Endodermal cell (in vitro differentiated cells): ENCODE data around the gene TIMM21. TPM values are rescaled to one million over a fixed set of nuclear protein-coding genes. Genes with fewer than 3 reads are reported as not detected.

Experiments
- DNase-seq: peaks from one replicate; pipeline ENCODE4 v3.0.0-alpha.2; 2017
- H3K27ac ChIP-seq: 2 replicates; pipeline ENCODE4 v1.5.1; 2013; ENCODE audit warnings: mild to moderate bottlenecking, low read depth, low read length, moderate library complexity
- H3K27me3 ChIP-seq: 2 replicates; pipeline ENCODE4 v1.6.1; 2013; ENCODE audit warnings: mild to moderate bottlenecking, low read length, moderate library complexity; ENCODE audit not compliant: insufficient read depth, control insufficient read depth, poor library complexity, severe bottlenecking
- H3K36me3 ChIP-seq: 2 replicates; pipeline ENCODE4 v1.7.0; 2013; ENCODE audit warnings: mild to moderate bottlenecking, low read length, moderate library complexity; ENCODE audit not compliant: control insufficient read depth, insufficient read depth
- H3K4me1 ChIP-seq: one replicate; pipeline ENCODE4 v1.7.0; 2013; ENCODE audit warnings: low read length; ENCODE audit not compliant: control insufficient read depth, insufficient read depth
- H3K4me3 ChIP-seq: 2 replicates; pipeline ENCODE4 v1.5.1; 2013; ENCODE audit warnings: mild to moderate bottlenecking, low read length, moderate library complexity
- H3K9ac ChIP-seq: 2 replicates; pipeline ENCODE4 v1.6.1; 2013; ENCODE audit warnings: mild to moderate bottlenecking, low read length, moderate library complexity; ENCODE audit not compliant: poor library complexity, severe bottlenecking; ENCODE audit errors: extremely low read depth
- H3K9me3 ChIP-seq: 2 replicates; pipeline ENCODE4 v1.6.1; 2013; ENCODE audit warnings: mild to moderate bottlenecking, low read length, moderate library complexity; ENCODE audit not compliant: control insufficient read depth
- H3K27ac Mint-ChIP-seq: 2 replicates; pipeline ENCODE4 v1.8.0; 2020; ENCODE audit warnings: mixed read lengths
- H3K27me3 Mint-ChIP-seq: 2 replicates; pipeline ENCODE4 v1.8.0; 2021; ENCODE audit warnings: mild to moderate bottlenecking, mixed read lengths; ENCODE audit not compliant: insufficient read depth
- H3K36me3 Mint-ChIP-seq: 2 replicates; pipeline ENCODE4 v1.8.0; 2020; ENCODE audit warnings: low read depth, mixed read lengths
- H3K4me1 Mint-ChIP-seq: 2 replicates; pipeline ENCODE4 v1.8.0; 2020; ENCODE audit warnings: mixed read lengths
- H3K4me3 Mint-ChIP-seq: 2 replicates; pipeline ENCODE4 v1.8.0; 2020; ENCODE audit warnings: mild to moderate bottlenecking, moderate library complexity, mixed read lengths
- H3K9me3 Mint-ChIP-seq: 2 replicates; pipeline ENCODE4 v1.8.0; 2020; ENCODE audit warnings: mild to moderate bottlenecking, mixed read lengths
- WGBS, 2 experiments: methylation state at CpG; one replicate each; pipeline versions ENCODE4 v1.1.5 to v1.1.7; 2013; ENCODE audit warnings: missing lambda C conversion rate in 2 of 2, mixed read lengths in 1 of 2; ENCODE audit not compliant: insufficient coverage in 1 of 2, insufficient read length in 1 of 2; 5-methylcytosine and 5-hydroxymethylcytosine counted together
- total RNA-seq, 2 donors: library from RNA; stranded (reverse); fragmentation: NEBNext Ultra II Directional in 1 of 2; extraction: Animal tissue kit (Norgen Biotek cat#: 25700) in 1 of 2; gene quantifications; 2 replicates in 1 of 2; 3 replicates in 1 of 2; pipeline ENCODE4 v1.2.1, GENCODE V29; 2021
- TF ChIP-seq, protein P1 (sequence below): fragments of 200-600 bp; sonication (generic); conservative IDR thresholded peaks from 2 replicates; pipeline ENCODE4 v1.5.0; 2021; ENCODE audit warnings: antibody characterized with exemption, mild to moderate bottlenecking

Gene TIMM21
- total RNA-seq, 2 donors from 2014 or later, result 28.8 to 30.2 TPM

DNA sequence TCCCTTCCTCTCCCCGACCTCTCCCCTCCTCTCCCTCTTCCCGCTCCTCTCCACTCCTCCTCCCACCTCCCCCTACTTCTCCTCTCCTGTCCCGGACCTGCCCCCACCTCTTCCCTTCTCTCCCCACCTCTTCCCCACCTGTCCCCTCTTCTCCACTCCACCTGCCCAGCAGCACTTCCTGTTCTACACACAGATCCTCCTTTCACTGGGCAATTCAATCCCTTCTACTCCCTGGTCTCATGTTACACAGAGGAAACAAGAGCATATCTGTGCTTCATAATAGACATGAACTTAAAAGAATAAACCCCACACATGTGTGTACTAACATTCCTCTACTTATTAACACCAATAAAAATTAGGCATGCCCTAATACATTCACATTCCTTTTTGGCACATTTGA lies 34.8 kb downstream of the TIMM21 start:
- Mint-ChIP-seq H3K4me3 (no peak overlapping the region), H3K4me1 (peaks cover 4% of the 10 kb centered on the region), H3K27ac (no peak overlapping the region), H3K27me3 (peaks cover 7% of the 10 kb centered on the region), H3K9me3 (no peaks in the 10 kb centered on the region), H3K36me3 (no peaks in the 10 kb centered on the region)
- Histone ChIP-seq H3K4me1 (no peaks in the 10 kb centered on the region), H3K36me3 (no peaks in the 10 kb centered on the region), H3K27ac (no peak overlapping the region), H3K4me3 (no peak overlapping the region), H3K27me3 (no peaks in the 10 kb centered on the region), H3K9me3 (no peaks in the 10 kb centered on the region), H3K9ac (no peak overlapping the region)
- TF ChIP-seq, protein P1, sequence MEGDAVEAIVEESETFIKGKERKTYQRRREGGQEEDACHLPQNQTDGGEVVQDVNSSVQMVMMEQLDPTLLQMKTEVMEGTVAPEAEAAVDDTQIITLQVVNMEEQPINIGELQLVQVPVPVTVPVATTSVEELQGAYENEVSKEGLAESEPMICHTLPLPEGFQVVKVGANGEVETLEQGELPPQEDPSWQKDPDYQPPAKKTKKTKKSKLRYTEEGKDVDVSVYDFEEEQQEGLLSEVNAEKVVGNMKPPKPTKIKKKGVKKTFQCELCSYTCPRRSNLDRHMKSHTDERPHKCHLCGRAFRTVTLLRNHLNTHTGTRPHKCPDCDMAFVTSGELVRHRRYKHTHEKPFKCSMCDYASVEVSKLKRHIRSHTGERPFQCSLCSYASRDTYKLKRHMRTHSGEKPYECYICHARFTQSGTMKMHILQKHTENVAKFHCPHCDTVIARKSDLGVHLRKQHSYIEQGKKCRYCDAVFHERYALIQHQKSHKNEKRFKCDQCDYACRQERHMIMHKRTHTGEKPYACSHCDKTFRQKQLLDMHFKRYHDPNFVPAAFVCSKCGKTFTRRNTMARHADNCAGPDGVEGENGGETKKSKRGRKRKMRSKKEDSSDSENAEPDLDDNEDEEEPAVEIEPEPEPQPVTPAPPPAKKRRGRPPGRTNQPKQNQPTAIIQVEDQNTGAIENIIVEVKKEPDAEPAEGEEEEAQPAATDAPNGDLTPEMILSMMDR, result no peak
- whole genome bisulfite sequencing, 2 experiments, result 85 to 86% methylated on average over 2 to 3 of the region's 3 CpGs
- no peak for DNase-seq

DNA sequence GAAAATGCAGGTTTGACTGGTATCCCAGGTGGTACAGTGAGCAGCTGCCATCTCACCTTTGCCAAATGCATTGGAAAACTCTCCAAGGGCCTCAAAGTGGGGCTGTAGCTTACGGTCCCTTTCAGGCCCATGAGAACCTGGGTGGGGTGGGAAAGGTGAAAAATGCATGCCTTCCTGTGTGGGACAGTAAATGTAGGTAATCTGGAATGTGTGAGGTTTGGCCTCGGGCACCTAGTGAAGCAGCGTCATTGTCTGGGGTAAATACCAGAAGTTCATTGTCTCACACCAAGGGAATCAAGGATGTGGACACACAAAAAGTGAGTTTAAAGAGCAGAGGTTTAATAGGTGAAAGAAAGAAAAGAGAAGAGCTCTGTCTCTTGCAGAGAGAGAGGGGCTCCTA lies 36.6 kb downstream of the TIMM21 start:
- no peak overlapping the region for H3K4me3 ChIP-seq
- 77 to 93% methylated on average over 3 of the region's 3 CpGs for WGBS, 2 experiments
- H3K27ac ChIP-seq, result no peak overlapping the region
- H3K36me3 Mint-ChIP-seq, result no peaks in the 10 kb centered on the region
- H3K27me3 Mint-ChIP-seq, result peaks cover 7% of the 10 kb centered on the region
- no peaks in the 10 kb centered on the region for H3K9me3 Mint-ChIP-seq
- no peaks in the 10 kb centered on the region for H3K9me3 ChIP-seq
- peaks cover 4% of the 10 kb centered on the region for H3K4me1 Mint-ChIP-seq
- no peak overlapping the region for H3K4me3 Mint-ChIP-seq
- H3K27me3 ChIP-seq, result no peaks in the 10 kb centered on the region
- H3K9ac ChIP-seq, result no peak overlapping the region
- no peak for DNase-seq
- H3K27ac Mint-ChIP-seq, result no peak overlapping the region
- H3K4me1 ChIP-seq, result no peaks in the 10 kb centered on the region
- TF ChIP-seq, protein P1, result no peak
- H3K36me3 ChIP-seq, result no peaks in the 10 kb centered on the region

DNA sequence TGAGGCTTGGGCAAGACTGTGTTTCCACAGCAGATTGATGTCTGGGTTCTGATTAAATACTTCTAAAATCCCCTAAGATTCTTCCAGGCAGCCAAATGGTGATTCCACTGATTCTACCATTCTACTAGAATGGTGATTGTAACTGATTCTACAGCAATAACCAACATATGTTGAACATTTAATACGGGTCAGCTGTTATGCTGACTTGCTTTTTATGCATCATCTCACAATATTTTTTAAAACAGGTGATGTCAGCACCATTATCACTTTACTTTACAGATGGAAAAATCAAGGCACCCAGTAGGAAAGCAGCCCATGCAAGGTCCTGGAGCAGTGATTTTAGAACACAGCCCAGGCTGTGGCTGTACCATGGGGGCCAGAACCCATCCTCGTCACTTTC lies 37.5 kb downstream of the TIMM21 start:
- whole genome bisulfite sequencing, 2 experiments, result 86 to 88% methylated on average over 1 to 2 of the region's 2 CpGs
- DNase-seq, result no peak

More for the DNA sequence above, 37.5 kb downstream of the TIMM21 start:
- Histone ChIP-seq H3K9me3 (no peaks in the 10 kb centered on the region), H3K27me3 (no peaks in the 10 kb centered on the region), H3K27ac (no peak overlapping the region), H3K4me1 (no peaks in the 10 kb centered on the region), H3K36me3 (no peaks in the 10 kb centered on the region), H3K9ac (no peak overlapping the region), H3K4me3 (no peak overlapping the region)
- H3K9me3 Mint-ChIP-seq, result no peaks in the 10 kb centered on the region
- H3K4me3 Mint-ChIP-seq, result no peak overlapping the region
- H3K4me1 Mint-ChIP-seq, result peaks cover 4% of the 10 kb centered on the region
- no peaks in the 10 kb centered on the region for H3K36me3 Mint-ChIP-seq
- TF ChIP-seq, protein P1, result no peak
- no peak overlapping the region for H3K27ac Mint-ChIP-seq
- peaks cover 3% of the 10 kb centered on the region for H3K27me3 Mint-ChIP-seq
